ENCODE data around the gene ZAR1L. TPM values are rescaled to one million over a fixed set of nuclear protein-coding genes. Genes with fewer than 3 reads are reported as not detected.
A peak's percentile ranks its signal among the peaks of the same experiment; 100 is the strongest.

The ZAR1L gene
- total RNA-seq, 1 donor from 2014 or later, result not detected

DNA sequence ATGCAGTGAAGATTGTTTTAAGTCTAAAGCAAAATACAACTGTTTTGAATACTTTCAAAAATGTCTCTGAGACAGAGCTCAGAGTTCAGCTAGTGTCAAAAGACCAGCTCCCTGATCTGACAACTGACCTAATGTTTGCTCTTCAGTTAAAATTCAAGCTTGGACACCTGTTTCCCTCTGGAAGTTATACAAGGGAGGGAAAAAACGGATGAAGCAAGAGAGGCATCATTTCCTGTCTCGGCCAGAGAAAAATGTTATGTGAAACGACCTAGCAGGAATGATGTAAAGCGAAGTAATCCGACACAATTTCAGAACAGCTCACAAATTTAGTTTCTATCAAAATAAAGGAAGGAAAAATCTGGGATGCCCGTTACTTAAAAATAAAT is 59.4 kb downstream of the ZAR1L start:
- DNase-seq (ENCODE audit: low read depth in 2 of 2), result peak; percentile 72 to 73

DNA sequence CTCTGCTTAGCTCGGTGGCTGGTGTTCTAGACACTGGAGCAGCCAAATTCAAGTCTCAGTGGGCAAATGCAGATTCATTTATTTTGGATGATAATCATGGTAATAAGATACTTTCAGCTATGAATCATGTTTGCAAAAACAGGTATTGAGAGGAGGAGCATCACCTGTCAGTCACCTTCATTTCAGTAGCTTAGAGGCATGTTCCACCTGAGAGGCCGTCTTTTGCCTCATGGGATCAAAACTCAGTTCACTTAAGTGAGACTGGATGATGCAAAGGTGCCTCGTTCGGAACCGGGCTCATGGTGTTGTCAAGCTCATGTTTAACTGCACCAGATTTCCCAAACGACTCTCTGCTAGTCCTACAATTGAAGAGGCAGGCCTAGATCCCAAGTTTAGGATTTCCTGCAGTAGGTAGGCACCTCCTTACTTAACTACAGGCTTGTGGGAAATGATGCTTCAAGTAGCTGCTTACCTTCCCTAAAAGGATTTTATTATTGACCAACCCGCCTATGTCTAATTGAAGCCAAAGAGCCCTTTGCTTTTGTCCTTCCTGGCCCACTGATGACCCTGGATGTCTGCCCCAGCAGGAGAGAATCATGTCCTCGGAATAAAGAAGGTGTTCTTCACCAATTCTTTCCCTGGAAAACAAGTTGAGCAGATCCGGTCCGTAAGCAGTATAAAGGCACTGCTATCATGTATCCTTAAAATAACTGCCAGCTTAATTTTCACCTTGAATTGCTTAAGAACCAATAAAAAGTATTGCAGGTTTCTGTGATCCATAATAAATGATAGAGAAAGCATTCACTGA is 60.0 kb downstream of the ZAR1L start:
- DNase-seq (ENCODE audit: low read depth in 2 of 2), result peak in 1 of 2 donors; percentile 6

GRCh38 chr13:32254416-32254815 is 60.7 kb downstream of the ZAR1L start:
- peak in 1 of 2 donors; percentile 41 for DNase-seq (ENCODE audit: low read depth in 2 of 2)

DNA sequence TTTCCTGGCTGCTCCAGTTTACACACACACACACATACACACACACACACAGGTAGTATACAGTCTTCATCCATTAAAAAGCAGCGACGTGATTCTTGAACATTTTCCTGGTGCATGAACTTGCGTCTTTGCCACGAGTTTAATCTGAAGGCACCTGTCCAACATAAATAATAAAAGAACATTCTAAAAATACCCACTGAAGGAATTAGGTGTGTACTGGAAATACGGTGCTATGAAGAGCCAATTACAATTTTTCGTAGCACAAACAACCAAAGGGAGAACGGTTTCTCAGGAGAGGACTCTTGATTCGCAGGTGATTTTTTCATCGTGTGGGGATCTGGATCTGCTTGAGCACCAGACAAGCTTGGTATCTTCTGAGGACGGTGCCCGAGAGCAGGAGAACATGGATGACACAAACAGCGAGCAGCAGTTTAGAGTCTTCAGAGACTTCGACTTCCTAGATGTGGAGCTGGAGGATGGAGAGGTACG is 61.2 kb downstream of the ZAR1L start:
- DNase-seq (ENCODE audit: low read depth in 2 of 2), result peak in 1 of 2 donors; percentile 41

Other genes with a start within 250 kb of the ZAR1L start
- 1.2 and 3.3 TPM in 2 replicates for gene BRCA2, start 145 bp upstream of the ZAR1L start, total RNA-seq
- gene N4BP2L1, start 112.8 kb upstream of the ZAR1L start, total RNA-seq, result 2.2 and 7.3 TPM in 2 replicates
- gene N4BP2L2, start 223.4 kb upstream of the ZAR1L start, total RNA-seq, result 30.9 and 71.2 TPM in 2 replicates

Measured in lung microvascular endothelial cell (primary cell).